ENCODE measurements around the gene CTNNA1. TPM values are rescaled to one million over a fixed set of nuclear protein-coding genes. Genes with fewer than 3 reads are reported as not detected.

The CTNNA1 gene
- total and polyA plus RNA-seq, 5 donors, result 163 to 360 (median 289) TPM

- intact Hi-C loops (cut with DNase I), result no loop called here
- 95% methylated on average over 18 of the region's 18 CpGs for WGBS
- H3K4me1 ChIP-seq (ENCODE audit: control insufficient read depth, insufficient read depth, low read length), result peaks cover 35% of the 10 kb centered on the region
Observed at GRCh38 chr5:138951091-138951985, 198.1 kb downstream of the CTNNA1 start.

GRCh38 chr5:138951986-138952735 lies 198.9 kb downstream of the CTNNA1 start:
- Histone ChIP-seq H3K4me1 (ENCODE audit: control insufficient read depth, insufficient read depth, low read length) (peaks cover 35% of the 10 kb centered on the region), H3K4me3 (ENCODE audit: low read length) (no peak overlapping the region), H3K27me3 (ENCODE audit: control insufficient read depth, insufficient read depth) (no peaks in the 10 kb centered on the region), H3K9me3 (ENCODE audit: control insufficient read depth, low read length) (no peaks in the 10 kb centered on the region), H3K27ac (ENCODE audit: low read length) (no peak overlapping the region)
- intact Hi-C loops (cut with DNase I), result no loop called here
- 74% methylated on average over 17 of the region's 17 CpGs for WGBS
- ATAC-seq (no peak), DNase-seq (no peak)

More at GRCh38 chr5:138951091-138951985, 198.1 kb downstream of the CTNNA1 start:
- Histone ChIP-seq H3K27ac (ENCODE audit: low read length) (no peak overlapping the region), H3K27me3 (ENCODE audit: control insufficient read depth, insufficient read depth) (no peaks in the 10 kb centered on the region), H3K9me3 (ENCODE audit: control insufficient read depth, low read length) (no peaks in the 10 kb centered on the region), H3K4me3 (ENCODE audit: low read length) (no peak overlapping the region)
- DNase-seq (no peak), ATAC-seq (no peak)

GRCh38 chr5:138952962-138953361 lies 199.7 kb downstream of the CTNNA1 start:
- ATAC-seq (no peak), DNase-seq (peak in 1 of 3 donors; percentile 66)
- Histone ChIP-seq H3K27ac (ENCODE audit: low read length) (peak overlapping the region; percentile 76), H3K4me3 (ENCODE audit: low read length) (no peak overlapping the region), H3K9me3 (ENCODE audit: control insufficient read depth, low read length) (no peaks in the 10 kb centered on the region), H3K4me1 (ENCODE audit: control insufficient read depth, insufficient read depth, low read length) (peaks cover 35% of the 10 kb centered on the region), H3K27me3 (ENCODE audit: control insufficient read depth, insufficient read depth) (no peaks in the 10 kb centered on the region)
- intact Hi-C loops (cut with DNase I), result no loop called here
- WGBS, result 19% methylated on average over 6 of the region's 6 CpGs

- WGBS, result 20% methylated on average over 14 of the region's 14 CpGs
- no peak overlapping the region for H3K4me3 ChIP-seq (ENCODE audit: low read length)
- ATAC-seq, result peak; percentile 94
- peak; percentile 93 to 97 (median 97) for DNase-seq
- peak overlapping the region; percentile 76 for H3K27ac ChIP-seq (ENCODE audit: low read length)
- H3K4me1 ChIP-seq (ENCODE audit: control insufficient read depth, insufficient read depth, low read length), result peaks cover 35% of the 10 kb centered on the region
- no peaks in the 10 kb centered on the region for H3K27me3 ChIP-seq (ENCODE audit: control insufficient read depth, insufficient read depth)
- no peaks in the 10 kb centered on the region for H3K9me3 ChIP-seq (ENCODE audit: control insufficient read depth, low read length)
- intact Hi-C loops (cut with DNase I), result no loop called here
Observed at GRCh38 chr5:138953387-138954256, 200.4 kb downstream of the CTNNA1 start.

- H3K4me3 ChIP-seq (ENCODE audit: low read length), result no peak overlapping the region
- no peaks in the 10 kb centered on the region for H3K9me3 ChIP-seq (ENCODE audit: control insufficient read depth, low read length)
- ATAC-seq (no peak), DNase-seq (peak in 1 of 3 donors; percentile 46)
- H3K27me3 ChIP-seq (ENCODE audit: control insufficient read depth, insufficient read depth), result no peaks in the 10 kb centered on the region
- WGBS, result 80% methylated on average over 4 of the region's 4 CpGs
- H3K4me1 ChIP-seq (ENCODE audit: control insufficient read depth, insufficient read depth, low read length), result peaks cover 33% of the 10 kb centered on the region
- intact Hi-C loops (cut with DNase I), result no loop called here
- peak overlapping the region; percentile 71 for H3K27ac ChIP-seq (ENCODE audit: low read length)
Observed at GRCh38 chr5:138954257-138955012, 201.2 kb downstream of the CTNNA1 start.

- H3K4me3 ChIP-seq (ENCODE audit: low read length), result no peak overlapping the region
- 44% methylated on average over 12 of the region's 12 CpGs for WGBS
- peaks cover 30% of the 10 kb centered on the region for H3K4me1 ChIP-seq (ENCODE audit: control insufficient read depth, insufficient read depth, low read length)
- intact Hi-C loops (cut with DNase I), result no loop called here
- no peaks in the 10 kb centered on the region for H3K27me3 ChIP-seq (ENCODE audit: control insufficient read depth, insufficient read depth)
- no peak for ATAC-seq
- no peaks in the 10 kb centered on the region for H3K9me3 ChIP-seq (ENCODE audit: control insufficient read depth, low read length)
- DNase-seq, result peak in 2 of 3 donors; percentile 77 to 80
- peak overlapping the region; percentile 71 for H3K27ac ChIP-seq (ENCODE audit: low read length)
Observed at GRCh38 chr5:138955013-138955660, 201.9 kb downstream of the CTNNA1 start.

GRCh38 chr5:138955671-138956295 lies 202.6 kb downstream of the CTNNA1 start:
- intact Hi-C loops (cut with DNase I), result no loop called here
- Histone ChIP-seq H3K27me3 (ENCODE audit: control insufficient read depth, insufficient read depth) (no peaks in the 10 kb centered on the region), H3K4me1 (ENCODE audit: control insufficient read depth, insufficient read depth, low read length) (peaks cover 30% of the 10 kb centered on the region), H3K27ac (ENCODE audit: low read length) (peak overlapping the region; percentile 71), H3K9me3 (ENCODE audit: control insufficient read depth, low read length) (no peaks in the 10 kb centered on the region), H3K4me3 (ENCODE audit: low read length) (no peak overlapping the region)
- 77% methylated on average over 9 of the region's 9 CpGs for WGBS
- DNase-seq (no peak), ATAC-seq (no peak)

- WGBS, result 100% methylated on average over 1 of the region's 1 CpG
- no peak overlapping the region for H3K4me3 ChIP-seq (ENCODE audit: low read length)
- H3K9me3 ChIP-seq (ENCODE audit: control insufficient read depth, low read length), result no peaks in the 10 kb centered on the region
- no peaks in the 10 kb centered on the region for H3K27me3 ChIP-seq (ENCODE audit: control insufficient read depth, insufficient read depth)
- H3K27ac ChIP-seq (ENCODE audit: low read length), result no peak overlapping the region
- ATAC-seq, result no peak
- DNase-seq, result no peak
- peaks cover 30% of the 10 kb centered on the region for H3K4me1 ChIP-seq (ENCODE audit: control insufficient read depth, insufficient read depth, low read length)
- intact Hi-C loops (cut with DNase I), result no loop called here
Observed at GRCh38 chr5:138956801-138957200, 203.6 kb downstream of the CTNNA1 start.

GRCh38 chr5:138960145-138960692 lies 207.0 kb downstream of the CTNNA1 start:
- DNase-seq (no peak), ATAC-seq (no peak)
- Histone ChIP-seq H3K9me3 (ENCODE audit: control insufficient read depth, low read length) (no peaks in the 10 kb centered on the region), H3K4me1 (ENCODE audit: control insufficient read depth, insufficient read depth, low read length) (peaks cover 7% of the 10 kb centered on the region), H3K4me3 (ENCODE audit: low read length) (no peak overlapping the region), H3K27me3 (ENCODE audit: control insufficient read depth, insufficient read depth) (no peaks in the 10 kb centered on the region), H3K27ac (ENCODE audit: low read length) (no peak overlapping the region)
- intact Hi-C loops (cut with DNase I), result no loop called here
- 81% methylated on average over 5 of the region's 5 CpGs for WGBS
